ENCODE data around the gene CLK1. TPM values are rescaled to one million over a fixed set of nuclear protein-coding genes. Genes with fewer than 3 reads are reported as not detected.

The CLK1 gene
- total RNA-seq: 100 to 1,000 TPM in 3 of 4 donors, 10 to 100 TPM in 1; 79.5 to 243 (median 143) TPM

DNA sequence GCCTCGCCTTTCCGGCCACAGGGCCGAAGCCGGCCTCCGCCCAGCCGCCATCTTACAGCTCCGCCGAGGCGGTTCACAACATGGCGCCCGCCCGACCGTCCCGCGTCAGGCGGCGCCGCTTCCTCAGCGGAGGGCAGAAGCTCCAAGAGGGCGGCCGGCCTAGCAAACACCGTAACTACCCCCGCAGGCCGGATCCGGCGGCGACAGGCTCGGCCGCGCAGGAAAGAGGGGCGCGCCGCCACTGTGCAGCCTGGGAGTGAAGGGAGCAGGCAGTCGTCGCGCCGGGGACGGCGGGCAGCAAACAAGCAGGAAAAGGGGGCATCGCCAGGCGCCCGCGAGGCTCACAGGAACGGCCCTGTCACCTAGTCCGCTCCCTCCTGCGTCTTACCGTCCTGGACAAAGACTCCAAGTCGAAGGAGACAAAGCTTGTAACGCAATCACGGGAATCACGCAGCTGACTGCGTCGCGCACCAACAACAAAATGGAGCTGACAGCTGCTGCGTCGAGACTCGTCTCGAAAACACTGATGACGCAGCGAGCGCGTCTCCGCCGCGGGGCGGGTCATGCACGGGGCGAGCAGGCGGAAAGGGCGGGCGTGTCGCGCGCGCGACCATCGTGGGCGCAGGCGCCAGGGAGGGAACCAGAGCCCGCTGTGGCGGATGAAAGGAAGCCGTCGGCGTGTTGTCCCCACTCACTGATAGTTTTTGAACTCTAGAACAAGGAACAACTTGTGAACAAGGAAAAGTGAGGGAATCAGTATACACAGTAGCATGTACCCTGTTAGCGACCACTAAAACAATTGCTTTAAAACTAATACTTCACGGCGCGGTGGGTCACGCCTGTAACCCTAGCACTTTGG, at the start of gene CLK1:
Gene CLK1, minus strand, starts transcription at position 483 of the 859 bp plus-strand sequence. CDS start 2,796 bp downstream, outside the sequence.
- Histone ChIP-seq H3K9me3 (no peaks in the 10 kb centered on the region), H3K27ac (peak within 1 kb of the TSS; percentile 95 to 100 (median 100)), H3K4me1 (peaks cover 2 to 47% (median 3%) of the 10 kb centered on the region in 3 donors), H3K27me3 (no peaks in the 10 kb centered on the region), H3K4me3 (peak within 1 kb of the TSS; percentile 60 to 94), H3K36me3 (peaks cover 0 to 10% of the 10 kb centered on the region in 2 donors)
- TF ChIP-seq POLR2A (IDR thresholded peaks at IDR 0.05): peak; percentile 99
- TF ChIP-seq EP300 (IDR thresholded peaks at IDR 0.05): no peak
- peak; percentile 100 for TF ChIP-seq POLR2AphosphoS5 (IDR thresholded peaks at IDR 0.05)
- TF ChIP-seq, protein P1, sequence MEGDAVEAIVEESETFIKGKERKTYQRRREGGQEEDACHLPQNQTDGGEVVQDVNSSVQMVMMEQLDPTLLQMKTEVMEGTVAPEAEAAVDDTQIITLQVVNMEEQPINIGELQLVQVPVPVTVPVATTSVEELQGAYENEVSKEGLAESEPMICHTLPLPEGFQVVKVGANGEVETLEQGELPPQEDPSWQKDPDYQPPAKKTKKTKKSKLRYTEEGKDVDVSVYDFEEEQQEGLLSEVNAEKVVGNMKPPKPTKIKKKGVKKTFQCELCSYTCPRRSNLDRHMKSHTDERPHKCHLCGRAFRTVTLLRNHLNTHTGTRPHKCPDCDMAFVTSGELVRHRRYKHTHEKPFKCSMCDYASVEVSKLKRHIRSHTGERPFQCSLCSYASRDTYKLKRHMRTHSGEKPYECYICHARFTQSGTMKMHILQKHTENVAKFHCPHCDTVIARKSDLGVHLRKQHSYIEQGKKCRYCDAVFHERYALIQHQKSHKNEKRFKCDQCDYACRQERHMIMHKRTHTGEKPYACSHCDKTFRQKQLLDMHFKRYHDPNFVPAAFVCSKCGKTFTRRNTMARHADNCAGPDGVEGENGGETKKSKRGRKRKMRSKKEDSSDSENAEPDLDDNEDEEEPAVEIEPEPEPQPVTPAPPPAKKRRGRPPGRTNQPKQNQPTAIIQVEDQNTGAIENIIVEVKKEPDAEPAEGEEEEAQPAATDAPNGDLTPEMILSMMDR (IDR thresholded peaks at IDR 0.05): no peak
- ATAC-seq: peak; percentile 95
- WGBS, 2 donors (ENCODE audit: low coverage in 1 of 2): 0 to 1% methylated on average over 3 to 33 of the region's 89 CpGs

DNA sequence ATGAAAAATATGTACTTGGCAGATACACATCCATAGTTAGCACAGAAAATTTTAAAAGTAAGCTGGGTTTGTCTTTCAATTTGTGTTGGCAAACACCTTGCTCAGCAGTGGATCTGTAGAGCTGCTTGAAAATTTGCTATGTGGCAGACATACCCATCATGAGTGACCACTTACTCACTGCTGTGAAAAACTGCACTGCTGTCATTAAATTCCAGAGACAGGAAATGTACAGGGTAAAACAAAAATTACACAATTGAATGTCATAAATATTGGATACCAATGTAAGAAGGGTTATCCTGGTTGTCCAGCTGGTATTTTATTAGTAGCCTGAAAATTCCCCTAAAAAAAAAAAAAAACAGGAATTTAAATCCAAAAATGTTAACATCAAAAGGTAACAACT, 49.2 kb upstream of the CLK1 start:
- H3K27me3 ChIP-seq: no peaks in the 10 kb centered on the region
- H3K9me3 ChIP-seq: no peaks in the 10 kb centered on the region
- H3K36me3 ChIP-seq: peaks cover 11 to 100% of the 10 kb centered on the region in 2 donors
- no peak overlapping the region for H3K27ac ChIP-seq
- H3K4me1 ChIP-seq: no peaks in the 10 kb centered on the region
- ATAC-seq: no peak
- TF ChIP-seq POLR2A (IDR thresholded peaks at IDR 0.05) (no peak), POLR2AphosphoS5 (IDR thresholded peaks at IDR 0.05) (no peak), EP300 (IDR thresholded peaks at IDR 0.05) (no peak)
- TF ChIP-seq, protein P1 (IDR thresholded peaks at IDR 0.05): no peak
- no peak overlapping the region for H3K4me3 ChIP-seq

DNA sequence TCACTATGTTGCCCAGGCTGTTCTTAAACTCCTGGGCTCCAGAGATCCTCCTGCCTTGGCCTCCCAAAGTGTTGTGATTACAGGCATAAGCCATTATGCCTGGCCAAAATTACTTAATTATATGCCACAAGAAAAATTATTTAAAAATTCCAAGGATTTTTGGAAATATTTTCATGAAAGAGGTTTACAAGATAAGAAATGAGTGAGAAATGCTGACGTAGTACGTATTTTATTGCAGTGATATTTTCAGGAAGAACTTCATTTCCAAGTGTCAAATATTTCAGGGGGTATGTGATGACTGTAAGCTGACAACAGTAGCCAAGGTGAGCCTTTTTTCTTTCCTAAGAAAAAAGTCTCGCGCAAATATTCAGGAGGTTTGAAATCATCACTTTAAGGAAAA, 45.5 kb upstream of the CLK1 start:
- no peak for TF ChIP-seq POLR2AphosphoS5 (IDR thresholded peaks at IDR 0.05)
- no peak for TF ChIP-seq EP300 (IDR thresholded peaks at IDR 0.05)
- TF ChIP-seq, protein P1 (IDR thresholded peaks at IDR 0.05): no peak
- no peak for ATAC-seq
- Histone ChIP-seq H3K27ac (no peak overlapping the region), H3K27me3 (no peaks in the 10 kb centered on the region), H3K4me3 (no peak overlapping the region), H3K4me1 (no peaks in the 10 kb centered on the region), H3K9me3 (no peaks in the 10 kb centered on the region), H3K36me3 (peaks cover 11 to 88% of the 10 kb centered on the region in 2 donors)
- WGBS, 2 donors (ENCODE audit: low coverage in 1 of 2): 90% methylated on average over 4 of the region's 4 CpGs

DNA sequence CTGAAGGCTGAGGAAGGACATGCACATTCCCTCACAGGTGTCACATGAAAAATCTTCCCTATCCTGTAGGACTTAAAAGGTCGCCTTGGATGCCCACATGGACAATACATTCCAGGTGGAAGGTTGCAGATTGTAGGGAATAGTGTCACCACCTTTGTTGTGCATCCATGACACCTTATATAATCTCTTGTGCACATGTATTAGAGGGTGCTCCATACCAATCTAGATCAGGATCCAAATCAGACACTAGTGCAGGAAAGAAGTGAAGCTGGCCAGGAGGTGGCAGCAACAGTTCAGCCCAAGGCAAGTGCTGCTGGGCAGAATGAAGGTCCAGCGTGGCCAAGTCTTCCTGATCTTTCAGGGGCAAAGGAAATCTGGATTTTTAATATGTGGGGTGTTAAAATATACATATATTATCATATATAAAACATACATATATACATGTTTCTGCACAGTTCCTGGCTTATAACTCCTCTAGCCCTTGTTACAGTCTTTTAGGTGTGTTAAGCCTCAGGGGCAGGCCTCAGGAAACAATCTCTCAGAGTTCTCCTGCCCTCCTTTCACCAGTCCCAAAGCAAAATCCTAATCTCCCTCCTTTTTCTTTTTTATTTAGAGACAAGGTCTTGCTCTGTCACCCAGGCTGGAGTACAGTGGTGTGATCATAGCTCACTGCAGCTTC, 41.3 kb upstream of the CLK1 start:
- WGBS, 2 donors (ENCODE audit: low coverage in 1 of 2): 50 to 57% methylated on average over 2 of the region's 2 CpGs
- peak; percentile 59 for ATAC-seq
- H3K27me3 ChIP-seq: no peaks in the 10 kb centered on the region
- no peak overlapping the region for H3K4me3 ChIP-seq
- H3K36me3 ChIP-seq: peaks cover 0 to 65% of the 10 kb centered on the region in 2 donors
- H3K4me1 ChIP-seq: no peaks in the 10 kb centered on the region
- TF ChIP-seq, protein P1 (IDR thresholded peaks at IDR 0.05): peak; percentile 24 to 64 (median 40)
- no peak for TF ChIP-seq EP300 (IDR thresholded peaks at IDR 0.05)
- H3K27ac ChIP-seq: no peak overlapping the region
- H3K9me3 ChIP-seq: no peaks in the 10 kb centered on the region

Data from gastroesophageal sphincter (tissue), 4 donors.